ENCODE results near the gene ADI1.

DNA sequence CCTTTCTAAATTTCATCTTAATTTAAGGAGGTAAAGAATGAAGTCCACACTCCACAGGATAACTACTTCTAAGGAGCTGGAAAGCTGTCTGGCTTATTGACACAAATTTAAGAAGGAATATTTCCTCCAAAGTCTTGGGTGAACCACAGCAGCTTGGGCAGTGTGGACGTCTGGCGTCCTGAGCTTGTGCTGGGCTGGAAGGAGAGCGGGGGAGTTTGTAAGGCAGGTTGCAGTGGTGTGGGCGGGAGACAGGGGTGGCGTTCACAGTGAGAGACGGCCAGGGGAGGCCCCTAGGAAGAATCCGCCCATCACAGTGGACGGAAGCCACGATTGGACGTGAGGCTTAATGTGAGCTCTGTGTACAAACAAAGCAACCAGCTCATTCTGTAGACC lies 25.7 kb downstream of the ADI1 start:
- TF ChIP-seq, protein P1, sequence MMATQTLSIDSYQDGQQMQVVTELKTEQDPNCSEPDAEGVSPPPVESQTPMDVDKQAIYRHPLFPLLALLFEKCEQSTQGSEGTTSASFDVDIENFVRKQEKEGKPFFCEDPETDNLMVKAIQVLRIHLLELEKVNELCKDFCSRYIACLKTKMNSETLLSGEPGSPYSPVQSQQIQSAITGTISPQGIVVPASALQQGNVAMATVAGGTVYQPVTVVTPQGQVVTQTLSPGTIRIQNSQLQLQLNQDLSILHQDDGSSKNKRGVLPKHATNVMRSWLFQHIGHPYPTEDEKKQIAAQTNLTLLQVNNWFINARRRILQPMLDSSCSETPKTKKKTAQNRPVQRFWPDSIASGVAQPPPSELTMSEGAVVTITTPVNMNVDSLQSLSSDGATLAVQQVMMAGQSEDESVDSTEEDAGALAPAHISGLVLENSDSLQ (IDR thresholded peaks at IDR 0.05) = no peak
- TF ChIP-seq SUZ12 (IDR thresholded peaks at IDR 0.05) (no peak), HDGF (IDR thresholded peaks at IDR 0.05; ENCODE audit: borderline replicate concordance) (no peak), FOXM1 (IDR thresholded peaks at IDR 0.05; ENCODE audit: borderline replicate concordance) (no peak), L3MBTL2 (conservative IDR thresholded peaks at IDR 0.05) (no peak), CTBP1 (IDR thresholded peaks at IDR 0.05; ENCODE audit: borderline replicate concordance) (no peak), BHLHE40 (IDR thresholded peaks at IDR 0.05; ENCODE audit: borderline replicate concordance) (no peak), ZNF384 (IDR thresholded peaks at IDR 0.05) (no peak), SP1 (IDR thresholded peaks at IDR 0.05) (no peak), FOXA1 (IDR thresholded peaks at IDR 0.05) (no peak)
